Stimulated activated CD4-positive, alpha-beta T cell treated with anti-CD3 and anti-CD28 coated beads, Interleukin-4, amount 100 ng/mL, for 48 hours (primary cell): Measurements from ENCODE around the gene CABLES1.

Source experiments
- DNase-seq, 2 donors: peaks; one replicate each; pipeline ENCODE4 v3.0.0-alpha.2; 2020; ENCODE audit warnings: low read depth in 2 of 2

The CABLES1 gene

DNA sequence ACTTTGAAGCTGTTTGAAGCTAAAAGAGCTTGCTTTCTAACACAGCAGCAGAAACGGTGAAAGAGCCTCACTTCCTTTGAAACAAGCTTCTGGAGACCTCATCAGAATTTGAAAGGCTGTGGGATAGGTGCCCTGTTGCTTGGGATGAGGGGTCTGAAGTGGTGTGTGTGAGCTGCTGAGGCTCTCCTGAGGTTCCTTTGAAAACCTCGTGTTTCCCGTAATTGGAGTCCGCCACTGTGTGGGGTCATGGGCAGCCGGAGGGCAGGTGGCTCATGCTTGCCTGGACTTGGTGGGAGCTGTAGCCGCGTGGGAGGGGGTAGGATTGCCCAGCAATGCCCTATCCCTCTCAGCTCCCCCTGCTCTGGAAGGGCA, 34.4 kb downstream of the CABLES1 start:
- DNase-seq = no peak

DNA sequence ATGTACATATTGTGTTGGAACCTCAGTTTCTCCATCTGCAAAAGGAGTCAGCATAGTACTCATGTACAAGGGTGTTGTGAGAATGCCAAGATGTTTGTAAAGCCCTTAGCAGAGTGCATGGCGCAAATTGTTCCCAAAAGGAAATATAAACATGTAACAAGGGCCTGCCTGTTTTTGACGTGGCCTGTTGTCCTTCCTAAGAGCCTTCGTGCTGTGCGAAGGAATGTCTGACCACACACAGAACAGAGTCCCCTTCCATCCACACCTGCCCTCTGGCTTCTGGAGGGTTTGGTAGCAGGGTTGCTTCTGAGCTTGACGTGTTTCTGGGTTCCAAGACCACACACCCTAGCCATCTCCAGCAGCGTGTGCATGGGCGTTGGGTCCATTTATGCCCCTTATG, 34.9 kb downstream of the CABLES1 start:
- no peak for DNase-seq

- DNase-seq = no peak
Measured at GRCh38 chr18:23171581-23172156, 36.4 kb downstream of the CABLES1 start.

DNA sequence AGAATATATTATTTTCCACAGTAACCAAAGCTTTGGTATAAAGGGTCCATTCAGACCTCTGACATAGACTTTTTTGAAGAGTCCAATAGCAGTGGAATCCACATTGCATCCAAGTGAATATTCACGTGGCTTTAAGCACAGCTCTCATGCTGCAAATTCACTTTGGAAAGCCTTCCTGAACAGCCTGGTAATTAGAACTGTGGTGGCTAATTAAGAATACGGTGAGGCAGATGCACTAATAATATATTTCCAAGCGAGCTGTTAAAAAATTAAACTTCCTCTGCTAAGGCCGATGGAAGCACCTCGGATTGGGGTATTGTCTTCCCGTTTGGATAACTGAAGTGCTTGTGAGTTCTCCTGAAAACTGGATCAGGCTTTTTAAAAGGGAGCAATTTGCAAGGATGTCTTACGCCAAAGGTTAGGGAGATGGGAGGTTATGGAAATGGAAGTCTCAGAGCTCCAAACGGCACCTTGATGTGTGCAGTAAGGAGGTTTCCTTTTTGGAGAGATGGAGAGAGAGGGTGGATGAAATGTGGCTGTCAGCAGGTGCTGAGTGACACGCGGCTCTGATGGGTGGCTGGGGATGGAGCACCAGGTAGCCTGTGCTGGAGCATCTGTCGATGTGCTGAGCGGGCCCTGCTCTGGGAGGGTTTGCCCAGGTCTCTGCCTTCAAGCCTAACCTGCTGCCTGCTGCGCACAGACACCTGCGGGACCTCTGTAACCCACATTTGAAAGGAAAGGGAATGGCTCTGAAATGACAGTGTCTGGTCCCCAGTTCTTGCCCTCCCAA, 37.5 kb downstream of the CABLES1 start:
- DNase-seq = no peak

DNA sequence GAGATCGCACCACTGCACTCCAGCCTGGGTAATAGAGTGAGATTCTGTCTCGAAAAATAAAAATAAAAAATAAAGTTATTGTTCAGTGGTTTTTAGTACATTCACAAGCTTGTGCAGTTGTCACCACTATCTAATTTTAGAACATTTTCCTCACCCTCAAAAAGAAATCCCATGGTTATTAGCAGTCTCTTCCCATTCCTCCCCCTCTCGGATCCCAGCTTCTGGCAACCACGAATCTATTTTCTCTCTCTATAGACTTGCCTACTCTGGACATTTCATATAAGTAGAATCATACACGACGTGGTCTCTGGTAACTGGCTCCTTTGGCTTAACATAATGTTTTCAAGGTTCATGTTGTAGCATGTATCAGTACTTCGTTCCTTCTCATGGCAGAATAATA, 38.6 kb downstream of the CABLES1 start:
- no peak for DNase-seq

DNA sequence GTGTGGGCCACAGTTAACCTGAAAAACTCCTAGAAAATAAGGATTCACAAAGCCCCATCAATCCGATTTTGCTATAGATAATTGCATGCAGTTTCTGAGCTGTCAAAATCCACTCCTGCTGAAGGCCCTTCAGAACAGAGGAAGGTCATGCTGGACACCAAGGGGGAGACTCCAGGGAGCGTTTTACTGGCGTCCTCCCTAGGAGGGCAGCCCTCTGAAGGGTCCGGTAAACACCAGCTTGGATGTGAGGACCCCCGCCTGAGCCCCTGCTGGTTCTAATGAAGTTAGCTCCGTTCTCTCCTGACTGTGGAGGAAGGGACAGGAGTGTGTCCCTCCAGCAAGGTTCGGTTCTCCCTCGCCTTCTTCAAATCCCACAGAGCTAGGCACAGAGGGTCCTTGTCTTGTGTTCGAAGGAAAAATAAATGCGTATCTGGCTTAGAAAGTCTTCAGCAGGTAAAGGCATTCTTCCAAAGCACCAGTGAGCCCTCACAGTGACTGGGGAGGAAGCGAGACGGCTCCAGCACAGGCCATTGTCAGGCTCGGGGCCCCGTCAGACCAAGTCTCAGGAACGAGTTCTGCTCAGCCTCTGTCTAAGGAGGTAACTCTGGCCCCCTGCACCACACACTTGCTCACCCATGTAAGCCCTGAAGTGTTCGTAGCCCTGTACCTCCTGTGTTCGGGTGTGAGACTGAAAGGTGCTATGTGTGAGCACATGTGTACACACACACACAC, 41.6 kb downstream of the CABLES1 start:
- DNase-seq = no peak

DNA sequence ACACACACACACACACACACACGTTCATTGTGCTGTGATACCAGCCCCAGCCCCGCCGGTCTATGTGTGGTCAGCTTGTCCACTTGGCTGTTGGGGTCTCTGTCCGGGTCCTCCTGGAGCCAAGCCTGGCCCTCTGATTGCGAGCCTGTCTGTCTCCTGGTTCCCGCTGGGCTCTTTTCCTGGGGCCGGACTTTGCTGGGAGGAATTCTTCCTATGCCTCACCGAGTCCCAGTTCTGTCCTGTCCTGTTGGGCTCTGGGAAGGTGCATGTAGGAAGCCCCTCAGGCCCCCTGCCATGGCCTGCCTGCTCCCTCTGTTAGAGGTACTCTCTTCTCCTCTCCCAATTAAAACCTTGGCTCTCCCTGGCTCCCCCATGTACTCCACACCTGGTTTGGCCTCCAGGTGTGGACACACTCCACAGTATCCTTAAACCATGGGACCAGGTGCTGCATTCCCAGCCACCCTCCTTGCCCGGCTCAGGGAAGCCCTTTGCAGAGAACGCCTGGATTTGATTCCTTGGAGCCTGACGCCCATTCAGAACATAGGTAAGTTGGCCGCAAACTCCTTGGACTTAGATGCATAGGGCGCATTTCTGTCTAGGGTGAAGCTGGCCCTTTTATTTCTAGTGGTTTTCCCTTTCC, 42.3 kb downstream of the CABLES1 start:
- DNase-seq = no peak

GRCh38 chr18:23178201-23178600, 42.9 kb downstream of the CABLES1 start:
- DNase-seq = no peak

GRCh38 chr18:23178661-23179081, 43.4 kb downstream of the CABLES1 start:
- no peak for DNase-seq

DNA sequence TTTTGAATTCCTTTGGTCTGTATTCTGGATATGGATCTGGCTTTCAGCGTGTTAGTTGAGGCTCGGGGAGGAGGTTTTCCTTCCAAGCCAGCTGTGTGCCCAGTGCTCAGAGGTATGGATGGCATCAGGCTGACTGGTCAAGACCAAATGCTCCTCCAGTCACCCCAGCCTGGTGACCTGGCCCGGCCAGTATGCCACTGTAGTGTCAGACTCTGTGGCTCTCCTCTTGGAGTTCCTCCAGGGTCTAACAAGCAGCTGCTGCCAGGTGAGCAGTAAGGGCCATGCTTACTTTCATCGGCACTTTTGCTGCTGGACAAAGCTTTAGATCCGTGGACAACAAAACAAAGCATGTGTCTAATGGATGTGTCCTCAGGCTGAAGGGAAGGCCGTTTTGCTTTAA, 44.1 kb downstream of the CABLES1 start:
- no peak for DNase-seq

GRCh38 chr18:23181547-23181946, 46.3 kb downstream of the CABLES1 start:
- DNase-seq = no peak

GRCh38 chr18:23182606-23183005, 47.3 kb downstream of the CABLES1 start:
- no peak for DNase-seq

- no peak for DNase-seq
Measured at GRCh38 chr18:23183411-23184150, 48.3 kb downstream of the CABLES1 start.

GRCh38 chr18:23186781-23187180, 51.5 kb downstream of the CABLES1 start:
- DNase-seq = no peak

GRCh38 chr18:23188068-23188760, 52.9 kb downstream of the CABLES1 start:
- no peak for DNase-seq

DNA sequence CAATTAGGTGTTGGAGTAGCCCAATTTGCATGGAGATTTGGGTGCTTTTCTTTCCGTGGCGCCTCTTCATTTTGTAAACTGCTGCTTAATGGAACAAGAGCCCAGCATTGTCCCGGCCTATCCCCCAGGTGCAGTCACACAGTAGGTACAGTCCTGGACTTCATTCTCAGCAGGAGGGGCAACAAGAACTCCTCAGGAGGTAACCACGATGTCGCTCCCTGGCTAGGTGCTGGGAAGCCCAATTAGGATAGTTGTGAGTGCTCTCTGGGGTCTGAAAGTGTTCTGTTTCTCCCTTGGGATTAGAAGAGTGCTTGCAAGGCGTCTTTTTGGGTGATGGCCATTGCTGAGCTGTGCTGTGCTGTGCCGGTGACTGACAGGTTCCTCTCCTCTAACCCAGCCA, 53.8 kb downstream of the CABLES1 start:
- no peak for DNase-seq

DNA sequence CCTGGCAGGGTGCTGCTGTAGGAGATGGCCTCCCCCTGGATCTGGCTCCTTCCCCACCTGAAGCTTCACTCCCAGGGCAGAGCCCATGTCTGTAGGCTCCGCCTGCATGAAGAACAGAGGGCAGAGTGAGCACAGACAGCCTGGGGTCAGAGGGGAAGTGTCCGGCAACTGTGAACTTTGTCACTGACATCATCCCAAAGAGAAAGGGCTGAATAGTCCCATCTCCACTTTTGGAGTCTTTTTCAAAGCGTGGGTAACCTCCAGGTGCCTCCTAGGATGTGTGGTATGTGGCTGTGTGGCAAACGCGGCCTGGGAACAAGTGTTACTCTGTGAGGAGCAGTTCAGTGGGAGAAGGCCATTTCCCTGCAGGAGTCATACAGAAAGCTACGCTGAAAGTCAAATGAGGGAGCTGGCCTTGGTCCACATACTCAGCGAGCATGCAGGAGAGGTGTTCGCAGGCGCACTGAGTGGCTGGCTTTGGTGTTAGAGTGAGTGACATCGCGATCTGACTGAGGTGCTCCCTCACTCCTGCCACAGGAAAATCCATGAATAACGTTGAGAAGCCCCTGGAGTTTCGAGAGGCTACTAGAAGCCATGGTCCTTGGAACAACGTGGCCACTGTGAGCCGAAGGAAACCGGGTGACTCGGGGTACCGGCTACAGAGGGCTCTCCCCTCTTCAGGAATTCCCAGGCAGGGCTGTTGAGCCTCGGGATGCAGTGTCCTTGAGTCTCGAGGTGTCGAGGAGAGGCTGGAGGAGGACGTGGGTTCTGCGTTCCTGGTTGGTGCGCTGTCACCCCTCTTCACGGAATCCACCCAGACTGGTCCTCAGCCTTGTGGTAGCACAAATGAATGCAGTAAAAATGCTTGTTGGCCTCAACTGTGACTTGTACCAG, 54.7 kb downstream of the CABLES1 start:
- no peak for DNase-seq

DNA sequence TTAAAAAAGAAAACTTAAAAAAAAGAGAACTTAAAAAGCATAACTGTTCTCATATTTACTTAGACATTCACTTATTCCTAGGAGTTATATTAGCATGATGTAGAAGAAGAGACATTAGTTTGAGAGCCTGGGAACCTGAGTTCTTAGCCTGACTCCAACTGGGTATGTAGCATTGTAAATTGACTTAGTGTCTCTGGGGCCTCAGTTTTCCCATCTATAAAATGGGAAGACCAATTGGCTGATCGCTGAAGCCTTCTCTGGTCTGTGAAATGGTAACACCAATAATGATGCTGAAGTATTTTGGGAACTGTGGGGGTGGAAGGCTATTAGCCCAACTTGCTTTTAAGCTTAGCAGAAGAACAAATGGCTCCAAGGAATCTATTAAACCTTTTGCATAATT, 55.9 kb downstream of the CABLES1 start:
- DNase-seq = no peak

GRCh38 chr18:23193742-23194141, 58.5 kb downstream of the CABLES1 start:
- no peak for DNase-seq
